ENCODE data around the gene DENND1A. TPM values are rescaled to one million over a fixed set of nuclear protein-coding genes. Genes with fewer than 3 reads are reported as not detected.

DENND1A gene
- polyA plus RNA-seq, 1 experiment = 16.2 TPM

DNA sequence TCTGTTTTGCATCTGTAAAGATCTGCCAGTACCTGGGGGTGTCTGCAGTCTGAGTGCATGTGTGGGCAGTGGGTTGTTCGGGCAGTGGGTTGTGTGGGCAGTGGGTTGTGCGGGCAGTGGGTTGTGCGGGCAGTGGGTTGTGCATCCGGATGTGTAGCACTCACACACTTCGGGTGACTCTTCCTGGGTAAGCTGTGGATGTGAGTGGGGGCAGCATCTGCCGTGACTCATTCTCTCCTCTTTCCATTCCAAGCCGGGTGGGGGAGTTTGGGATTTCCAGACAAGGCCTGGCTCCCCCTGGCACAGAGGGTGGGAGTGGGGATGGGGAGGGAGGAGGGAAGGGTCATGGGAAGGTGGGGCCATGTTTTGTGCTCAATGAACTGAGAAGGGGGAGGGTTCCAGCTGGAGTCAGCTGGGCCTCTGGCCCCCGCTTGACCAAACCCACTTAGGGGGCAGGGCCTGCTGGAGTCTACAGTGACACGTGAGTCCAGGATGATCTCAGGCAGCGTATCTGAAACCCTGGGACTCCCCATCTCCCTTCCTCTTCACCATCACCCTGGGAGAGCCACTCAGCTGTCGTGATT lies 565.6 kb downstream of the DENND1A start:
- Histone ChIP-seq H3K9me3 (ENCODE audit: control insufficient read depth, insufficient read depth, low read length) (no peaks in the 10 kb centered on the region; the same call in 1 of the 2 replicates), H3K27ac (ENCODE audit: low read depth, low read length) (no peak overlapping the region), H3K4me3 (ENCODE audit: low read depth, low read length) (no peak overlapping the region), H3K27me3 (ENCODE audit: control insufficient read depth, insufficient read depth, low read length) (peaks cover 11% of the 10 kb centered on the region)
- peak; percentile 27 for DNase-seq (ENCODE audit: low read depth, low spot score)
- TF ChIP-seq, protein P1, sequence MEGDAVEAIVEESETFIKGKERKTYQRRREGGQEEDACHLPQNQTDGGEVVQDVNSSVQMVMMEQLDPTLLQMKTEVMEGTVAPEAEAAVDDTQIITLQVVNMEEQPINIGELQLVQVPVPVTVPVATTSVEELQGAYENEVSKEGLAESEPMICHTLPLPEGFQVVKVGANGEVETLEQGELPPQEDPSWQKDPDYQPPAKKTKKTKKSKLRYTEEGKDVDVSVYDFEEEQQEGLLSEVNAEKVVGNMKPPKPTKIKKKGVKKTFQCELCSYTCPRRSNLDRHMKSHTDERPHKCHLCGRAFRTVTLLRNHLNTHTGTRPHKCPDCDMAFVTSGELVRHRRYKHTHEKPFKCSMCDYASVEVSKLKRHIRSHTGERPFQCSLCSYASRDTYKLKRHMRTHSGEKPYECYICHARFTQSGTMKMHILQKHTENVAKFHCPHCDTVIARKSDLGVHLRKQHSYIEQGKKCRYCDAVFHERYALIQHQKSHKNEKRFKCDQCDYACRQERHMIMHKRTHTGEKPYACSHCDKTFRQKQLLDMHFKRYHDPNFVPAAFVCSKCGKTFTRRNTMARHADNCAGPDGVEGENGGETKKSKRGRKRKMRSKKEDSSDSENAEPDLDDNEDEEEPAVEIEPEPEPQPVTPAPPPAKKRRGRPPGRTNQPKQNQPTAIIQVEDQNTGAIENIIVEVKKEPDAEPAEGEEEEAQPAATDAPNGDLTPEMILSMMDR (IDR thresholded peaks at IDR 0.05; ENCODE audit: low read depth, low read length) = no peak
- POLR2A ChIA-PET = no interaction called here
- CTCF ChIA-PET = interaction anchor here (1.3 to 2.1 kb wide), 2 partner anchors 10 to 22 kb away, joined by 5 to 6 read pairs; no protein-coding TSS in a partner anchor

DNA sequence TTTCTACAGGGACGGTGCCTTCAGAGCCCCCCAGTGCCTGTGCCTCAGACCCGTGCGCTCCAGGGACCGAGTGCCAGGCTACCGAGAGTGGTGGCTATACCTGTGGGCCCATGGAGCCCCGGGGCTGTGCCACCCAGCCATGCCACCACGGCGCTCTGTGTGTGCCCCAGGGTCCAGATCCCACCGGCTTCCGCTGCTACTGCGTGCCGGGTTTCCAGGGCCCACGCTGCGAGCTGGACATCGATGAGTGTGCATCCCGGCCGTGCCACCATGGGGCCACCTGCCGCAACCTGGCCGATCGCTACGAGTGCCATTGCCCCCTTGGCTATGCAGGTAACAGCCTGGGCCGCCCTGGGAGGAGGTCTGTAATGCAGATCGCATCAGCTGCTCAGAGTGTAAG lies 567.1 kb downstream of the DENND1A start:
- ChIA-PET CTCF (interaction anchor here (1.0 to 2.1 kb wide), 2 partner anchors 8 to 23 kb away, joined by 3 to 6 read pairs; no protein-coding TSS in a partner anchor), POLR2A (no interaction called here)
- peaks cover 2% of the 10 kb centered on the region for H3K27me3 ChIP-seq (ENCODE audit: control insufficient read depth, insufficient read depth, low read length)
- no peaks in the 10 kb centered on the region; the same call in 1 of the 2 replicates for H3K9me3 ChIP-seq (ENCODE audit: control insufficient read depth, insufficient read depth, low read length)
- H3K4me3 ChIP-seq (ENCODE audit: low read depth, low read length) = no peak overlapping the region
- no peak for DNase-seq (ENCODE audit: low read depth, low spot score)
- no peak overlapping the region for H3K27ac ChIP-seq (ENCODE audit: low read depth, low read length)
- TF ChIP-seq, protein P1 (IDR thresholded peaks at IDR 0.05; ENCODE audit: low read depth, low read length) = no peak

DNA sequence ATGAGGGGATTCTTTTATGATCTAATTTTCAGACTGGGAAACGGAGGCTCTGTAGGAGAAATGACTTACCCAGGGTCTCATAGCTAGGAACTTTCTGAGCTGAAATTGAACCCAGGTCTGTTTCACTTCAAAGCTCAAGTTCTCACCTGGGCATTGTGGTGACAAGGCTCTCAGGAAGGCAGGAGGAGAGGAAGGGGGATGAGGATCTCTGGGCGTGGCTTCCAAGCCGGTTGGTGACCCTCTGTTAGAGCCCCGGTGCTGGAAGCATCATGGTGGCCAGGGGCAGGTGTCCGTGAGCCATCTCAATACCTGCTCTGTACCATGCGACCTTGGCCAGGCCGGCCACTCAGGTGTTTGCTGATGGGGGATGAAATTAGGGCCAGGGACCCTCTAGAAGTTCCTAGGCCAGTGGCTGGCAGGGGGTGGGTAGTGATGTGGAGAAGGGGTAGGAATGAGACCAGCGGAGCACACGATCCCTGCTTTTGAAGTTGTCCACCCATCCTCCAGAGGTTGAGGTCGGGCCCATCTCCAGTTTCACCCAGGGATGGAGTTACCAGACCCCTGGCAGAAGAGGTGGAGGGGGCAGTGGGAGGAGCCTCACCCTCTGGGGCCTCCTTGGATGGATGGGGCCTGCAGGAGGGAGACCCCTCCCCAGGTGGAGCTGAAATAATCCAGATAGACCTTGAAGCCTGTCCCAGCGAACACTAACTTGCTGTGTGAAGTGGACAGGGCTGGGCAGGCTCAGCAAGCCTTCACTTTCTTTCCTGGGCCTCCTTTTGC lies 568.0 kb downstream of the DENND1A start:
- TF ChIP-seq, protein P1 (IDR thresholded peaks at IDR 0.05; ENCODE audit: low read depth, low read length) = no peak
- POLR2A ChIA-PET = no interaction called here

DNA sequence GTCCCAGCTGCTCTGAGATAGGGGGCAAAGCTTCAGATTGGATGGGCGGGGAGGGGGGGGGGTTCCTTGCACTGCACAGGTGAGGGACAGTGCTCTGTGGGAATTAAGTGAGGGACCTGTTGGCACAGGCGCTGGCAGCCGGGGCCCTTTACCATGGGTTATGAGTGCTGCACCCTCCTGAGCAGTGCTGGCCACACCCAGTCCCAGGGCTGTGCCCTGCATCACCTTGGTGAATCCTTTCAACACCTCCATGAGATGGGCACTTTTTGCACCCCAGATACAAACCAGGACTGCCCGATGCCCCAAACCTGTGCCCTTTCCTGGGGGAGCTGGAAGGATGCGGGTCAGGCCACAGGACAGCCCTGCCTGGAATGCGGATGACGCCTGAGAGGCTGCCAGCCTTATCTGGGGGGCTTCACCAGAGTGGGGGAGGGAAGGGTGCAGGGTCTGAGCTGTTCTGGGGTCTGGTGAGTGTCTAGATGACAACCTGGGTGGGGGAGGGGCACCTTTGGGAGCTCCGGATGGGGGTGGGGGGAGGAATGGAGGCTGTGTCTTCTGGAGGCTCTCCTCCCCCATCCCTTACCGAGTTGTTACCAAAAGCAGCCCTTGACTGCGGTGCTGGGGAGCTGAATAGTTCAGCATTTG lies 568.7 kb downstream of the DENND1A start:
- CTCF ChIA-PET = interaction anchor here (1.0 kb wide), 1 partner anchor 25 kb away, joined by 4 read pairs; no protein-coding TSS in a partner anchor
- Histone ChIP-seq H3K27me3 (ENCODE audit: control insufficient read depth, insufficient read depth, low read length) (peaks cover 11% of the 10 kb centered on the region), H3K9me3 (ENCODE audit: control insufficient read depth, insufficient read depth, low read length) (no peaks in the 10 kb centered on the region; the same call in 1 of the 2 replicates), H3K4me3 (ENCODE audit: low read depth, low read length) (no peak overlapping the region), H3K27ac (ENCODE audit: low read depth, low read length) (no peak overlapping the region)
- TF ChIP-seq, protein P1 (IDR thresholded peaks at IDR 0.05; ENCODE audit: low read depth, low read length) = no peak
- POLR2A ChIA-PET = no interaction called here
- DNase-seq (ENCODE audit: low read depth, low spot score) = no peak

More for the DNA sequence above, 568.0 kb downstream of the DENND1A start:
- Histone ChIP-seq H3K27ac (ENCODE audit: low read depth, low read length) (no peak overlapping the region), H3K4me3 (ENCODE audit: low read depth, low read length) (no peak overlapping the region), H3K9me3 (ENCODE audit: control insufficient read depth, insufficient read depth, low read length) (no peaks in the 10 kb centered on the region; the same call in 1 of the 2 replicates), H3K27me3 (ENCODE audit: control insufficient read depth, insufficient read depth, low read length) (peaks cover 7% of the 10 kb centered on the region)
- CTCF ChIA-PET = interaction anchor here (1.0 kb wide), 1 partner anchor 24 kb away, joined by 4 read pairs; no protein-coding TSS in a partner anchor
- no peak for DNase-seq (ENCODE audit: low read depth, low spot score)
